Progenitor cell of endocrine pancreas (in vitro differentiated cells): ENCODE data around the gene CD52. TPM values are rescaled to one million over a fixed set of nuclear protein-coding genes. Genes with fewer than 3 reads are reported as not detected.

Experiments
- DNase-seq: peaks from one replicate; pipeline ENCODE4 v3.0.0; 2021; ENCODE audit warnings: low spot score; ENCODE audit not compliant: unreplicated experiment
- H3K27ac Mint-ChIP-seq: 2 replicates; pipeline ENCODE4 v1.8.0; 2021; ENCODE audit warnings: mild to moderate bottlenecking, moderate library complexity, mixed read lengths
- H3K27me3 Mint-ChIP-seq: 2 replicates; pipeline ENCODE4 v1.8.0; 2021; ENCODE audit warnings: mixed read lengths
- H3K36me3 Mint-ChIP-seq: 2 replicates; pipeline ENCODE4 v1.8.0; 2022; ENCODE audit warnings: mixed read lengths; ENCODE audit not compliant: insufficient read depth
- H3K4me1 Mint-ChIP-seq: 2 replicates; pipeline ENCODE4 v1.8.0; 2021; ENCODE audit warnings: low read depth, mixed read lengths
- H3K4me3 Mint-ChIP-seq: 2 replicates; pipeline ENCODE4 v1.8.0; 2021; ENCODE audit warnings: low read depth, mild to moderate bottlenecking, moderate library complexity, mixed read lengths
- H3K9me3 Mint-ChIP-seq: 2 replicates; pipeline ENCODE4 v1.8.0; 2021; ENCODE audit warnings: low read depth, mixed read lengths
- total RNA-seq: library from RNA; stranded (reverse); gene quantifications from 2 replicates; pipeline ENCODE4 v1.2.1, GENCODE V29; 2021
- TF ChIP-seq, protein P1 (sequence below): fragments of 200-600 bp; sonication (generic); IDR thresholded peaks from one replicate; pipeline ENCODE4 v1.5.0; 2021; ENCODE audit warnings: antibody characterized with exemption, mild to moderate bottlenecking; ENCODE audit not compliant: unreplicated experiment

Gene CD52
- total RNA-seq, 1 donor from 2014 or later, result 0.89 TPM

DNA sequence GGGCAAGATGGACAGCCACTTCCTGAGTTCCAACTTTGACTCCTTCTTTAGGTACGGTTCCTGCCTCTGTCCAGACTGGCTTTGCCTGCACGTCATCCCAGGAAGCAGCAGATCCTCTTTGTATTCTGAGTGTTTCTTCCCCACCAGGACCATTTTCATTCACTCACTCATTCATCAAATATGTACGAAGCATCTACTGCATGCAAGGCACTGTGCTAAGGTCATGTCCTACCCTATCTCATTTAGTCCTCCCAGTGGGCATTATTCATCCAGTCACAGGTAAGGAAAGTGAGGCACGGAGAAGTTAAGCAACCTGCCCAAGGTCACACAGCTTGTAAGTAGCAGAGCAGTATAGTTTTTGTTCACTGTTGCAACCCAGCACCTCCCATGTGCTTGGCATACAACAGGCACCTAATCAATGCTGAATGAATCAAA lies 22.3 kb downstream of the CD52 start:
- Mint-ChIP-seq H3K4me1 (peaks cover 3% of the 10 kb centered on the region), H3K27me3 (peaks cover 11% of the 10 kb centered on the region), H3K36me3 (no peaks in the 10 kb centered on the region), H3K27ac (peak overlapping the region; percentile 65), H3K4me3 (no peak overlapping the region), H3K9me3 (no peaks in the 10 kb centered on the region)
- DNase-seq, result no peak
- TF ChIP-seq, protein P1, sequence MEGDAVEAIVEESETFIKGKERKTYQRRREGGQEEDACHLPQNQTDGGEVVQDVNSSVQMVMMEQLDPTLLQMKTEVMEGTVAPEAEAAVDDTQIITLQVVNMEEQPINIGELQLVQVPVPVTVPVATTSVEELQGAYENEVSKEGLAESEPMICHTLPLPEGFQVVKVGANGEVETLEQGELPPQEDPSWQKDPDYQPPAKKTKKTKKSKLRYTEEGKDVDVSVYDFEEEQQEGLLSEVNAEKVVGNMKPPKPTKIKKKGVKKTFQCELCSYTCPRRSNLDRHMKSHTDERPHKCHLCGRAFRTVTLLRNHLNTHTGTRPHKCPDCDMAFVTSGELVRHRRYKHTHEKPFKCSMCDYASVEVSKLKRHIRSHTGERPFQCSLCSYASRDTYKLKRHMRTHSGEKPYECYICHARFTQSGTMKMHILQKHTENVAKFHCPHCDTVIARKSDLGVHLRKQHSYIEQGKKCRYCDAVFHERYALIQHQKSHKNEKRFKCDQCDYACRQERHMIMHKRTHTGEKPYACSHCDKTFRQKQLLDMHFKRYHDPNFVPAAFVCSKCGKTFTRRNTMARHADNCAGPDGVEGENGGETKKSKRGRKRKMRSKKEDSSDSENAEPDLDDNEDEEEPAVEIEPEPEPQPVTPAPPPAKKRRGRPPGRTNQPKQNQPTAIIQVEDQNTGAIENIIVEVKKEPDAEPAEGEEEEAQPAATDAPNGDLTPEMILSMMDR, result no peak

DNA sequence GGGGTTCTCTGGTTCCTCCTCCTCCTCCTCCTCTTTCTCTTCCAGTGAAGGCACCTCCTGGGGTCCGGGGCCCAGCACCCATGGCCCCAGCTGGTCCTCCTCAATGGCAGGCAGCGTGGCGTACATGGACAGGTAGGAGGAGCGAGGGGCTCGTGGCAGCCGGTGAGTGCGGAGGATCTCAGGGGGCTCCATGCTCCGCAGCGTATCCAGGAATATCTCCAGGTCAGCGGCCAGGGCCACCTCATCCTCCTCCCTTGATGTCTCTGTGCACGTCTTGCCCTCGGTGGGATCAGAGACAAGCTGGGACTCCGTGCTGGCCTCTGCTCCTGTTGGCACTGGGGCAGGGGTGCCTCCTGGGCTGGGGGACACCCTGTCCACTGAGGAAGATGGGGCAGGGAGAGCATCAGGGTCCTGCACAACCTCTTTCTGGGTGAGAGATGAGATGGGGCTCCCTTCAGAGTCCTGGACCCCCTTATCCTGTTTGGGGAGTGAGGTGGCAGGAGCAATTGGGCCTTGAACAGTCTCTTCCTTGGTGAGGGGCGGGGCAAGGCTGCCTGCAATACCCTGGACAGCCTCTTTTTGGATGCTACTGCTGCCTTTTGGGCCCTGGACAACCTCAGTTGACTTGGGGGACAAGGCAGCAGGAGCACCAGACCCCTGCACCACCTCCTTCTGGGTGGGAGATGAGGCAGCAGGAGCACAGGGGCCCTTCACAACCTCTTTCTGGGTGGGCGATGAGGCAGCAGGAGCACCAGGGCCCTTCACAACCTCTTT lies 26.6 kb downstream of the CD52 start:
- no peak overlapping the region for H3K27ac Mint-ChIP-seq
- H3K27me3 Mint-ChIP-seq, result peaks cover 7% of the 10 kb centered on the region
- no peaks in the 10 kb centered on the region for H3K4me1 Mint-ChIP-seq
- H3K36me3 Mint-ChIP-seq, result no peaks in the 10 kb centered on the region
- DNase-seq, result no peak
- TF ChIP-seq, protein P1, result no peak
- H3K9me3 Mint-ChIP-seq, result no peaks in the 10 kb centered on the region
- H3K4me3 Mint-ChIP-seq, result no peak overlapping the region

DNA sequence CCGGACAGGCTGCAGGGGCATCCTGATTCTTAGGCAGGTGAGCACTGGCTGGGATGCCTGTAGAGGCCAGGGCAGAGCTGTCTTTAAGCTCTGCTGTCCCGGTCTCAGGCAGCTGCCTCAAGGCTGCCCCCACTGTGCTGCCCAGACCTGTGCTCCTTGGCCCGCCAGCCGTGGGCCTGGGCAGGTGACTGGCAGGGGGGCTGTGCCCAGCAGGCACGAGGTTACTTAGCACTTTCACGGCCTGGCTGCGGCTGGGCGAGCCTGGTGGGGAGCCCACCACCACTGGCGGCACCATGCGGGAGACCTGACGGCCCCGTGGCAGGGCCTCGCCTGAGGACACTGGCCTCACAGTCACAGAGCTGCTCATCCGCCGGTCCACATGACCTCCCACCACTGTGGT lies 28.0 kb downstream of the CD52 start:
- Mint-ChIP-seq H3K27ac (no peak overlapping the region), H3K4me1 (peaks cover 4% of the 10 kb centered on the region), H3K27me3 (peaks cover 4% of the 10 kb centered on the region), H3K36me3 (no peaks in the 10 kb centered on the region), H3K9me3 (no peaks in the 10 kb centered on the region), H3K4me3 (no peak overlapping the region)
- TF ChIP-seq, protein P1, result no peak
- DNase-seq, result no peak

DNA sequence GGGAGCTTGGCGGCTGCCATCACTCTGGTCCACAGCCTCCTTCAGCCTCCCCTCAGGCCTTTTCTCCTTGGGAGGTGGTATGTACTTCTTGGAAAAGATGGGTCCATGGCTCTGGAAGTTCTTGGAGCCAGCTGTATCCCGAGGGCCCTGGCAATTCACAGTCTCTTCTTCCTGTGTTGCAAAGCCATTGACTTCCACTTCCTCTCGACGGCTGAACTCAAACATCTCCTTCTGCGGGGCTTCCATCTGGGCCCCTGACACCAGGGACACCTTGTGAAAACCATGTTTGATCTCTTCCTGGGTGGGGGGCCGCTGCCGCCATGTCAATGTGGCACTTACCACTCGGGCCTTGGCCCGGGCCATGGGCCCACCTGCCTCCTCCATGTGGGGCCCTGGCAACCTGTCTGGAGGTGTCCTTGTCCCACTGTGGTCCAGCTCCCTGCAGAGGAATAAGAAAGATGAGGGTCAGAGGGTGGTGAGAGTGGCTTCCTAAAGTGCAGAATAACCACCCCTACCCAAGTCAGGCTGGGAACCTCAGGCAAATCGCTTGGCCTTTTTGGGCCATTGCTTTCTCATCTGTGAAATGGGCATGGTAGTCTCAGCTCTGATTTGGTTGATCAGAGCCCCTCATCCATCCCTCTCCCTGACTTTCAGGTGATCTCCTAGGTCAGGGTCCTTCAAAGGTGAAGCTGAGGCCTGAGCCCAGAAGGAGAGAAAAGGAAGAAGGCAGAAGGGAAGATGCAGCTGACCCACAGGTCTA lies 28.7 kb downstream of the CD52 start:
- no peak overlapping the region for H3K4me3 Mint-ChIP-seq
- peaks cover 4% of the 10 kb centered on the region for H3K27me3 Mint-ChIP-seq
- H3K4me1 Mint-ChIP-seq, result peaks cover 11% of the 10 kb centered on the region
- no peaks in the 10 kb centered on the region for H3K9me3 Mint-ChIP-seq
- H3K36me3 Mint-ChIP-seq, result no peaks in the 10 kb centered on the region
- DNase-seq, result no peak
- no peak overlapping the region for H3K27ac Mint-ChIP-seq
- TF ChIP-seq, protein P1, result no peak

DNA sequence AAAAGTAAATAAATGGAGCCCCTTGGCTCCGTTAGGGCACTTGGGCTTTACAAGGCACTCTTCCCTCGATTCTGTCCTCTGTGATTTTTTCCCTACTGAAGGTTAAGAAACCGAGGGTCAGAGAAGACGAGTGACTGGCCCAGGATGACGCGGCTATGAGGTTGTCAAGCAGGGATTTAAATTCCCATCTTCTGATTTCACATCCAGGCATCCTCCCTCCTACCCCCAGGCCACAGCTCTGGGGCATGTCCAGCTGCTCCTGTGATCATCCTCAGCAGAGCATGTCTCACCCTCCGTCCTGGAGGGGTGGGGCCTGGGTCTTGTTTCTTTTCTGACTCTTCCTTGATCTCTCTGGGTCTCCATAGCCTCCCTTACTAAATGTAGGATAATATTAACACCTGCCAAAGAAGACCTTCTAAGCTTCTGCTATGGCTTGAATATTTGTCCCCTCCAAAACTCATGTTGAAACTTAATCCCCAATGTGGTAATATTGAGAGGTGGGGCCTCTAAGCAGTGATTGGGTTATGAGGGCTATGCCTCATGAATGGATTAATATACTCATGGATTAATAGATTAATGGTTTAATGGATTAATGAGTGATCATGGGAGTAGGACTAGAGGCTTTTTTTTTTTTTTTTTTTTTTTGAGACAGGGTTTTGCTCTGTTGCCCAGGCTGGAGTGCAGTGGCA lies 31.6 kb downstream of the CD52 start:
- TF ChIP-seq, protein P1, result no peak
- Mint-ChIP-seq H3K4me3 (no peak overlapping the region), H3K9me3 (no peaks in the 10 kb centered on the region), H3K27me3 (no peaks in the 10 kb centered on the region), H3K36me3 (no peaks in the 10 kb centered on the region), H3K27ac (no peak overlapping the region), H3K4me1 (peaks cover 35% of the 10 kb centered on the region)
- DNase-seq, result no peak
